AG09319 (cell line): Measurements from ENCODE around the gene MRPS7.

Source experiments
- DNase-seq: peaks from one replicate; pipeline ENCODE4 v3.0.0-alpha.2; 2010; ENCODE audit warnings: low read depth; ENCODE audit errors: extremely low read depth
- TF ChIP-seq, protein P1 (sequence below): IDR thresholded peaks from 2 replicates; pipeline ENCODE4 v1.5.1; 2011; ENCODE audit warnings: low read depth, mild to moderate bottlenecking, inconsistent platforms, low read length, moderate library complexity

Gene MRPS7

DNA sequence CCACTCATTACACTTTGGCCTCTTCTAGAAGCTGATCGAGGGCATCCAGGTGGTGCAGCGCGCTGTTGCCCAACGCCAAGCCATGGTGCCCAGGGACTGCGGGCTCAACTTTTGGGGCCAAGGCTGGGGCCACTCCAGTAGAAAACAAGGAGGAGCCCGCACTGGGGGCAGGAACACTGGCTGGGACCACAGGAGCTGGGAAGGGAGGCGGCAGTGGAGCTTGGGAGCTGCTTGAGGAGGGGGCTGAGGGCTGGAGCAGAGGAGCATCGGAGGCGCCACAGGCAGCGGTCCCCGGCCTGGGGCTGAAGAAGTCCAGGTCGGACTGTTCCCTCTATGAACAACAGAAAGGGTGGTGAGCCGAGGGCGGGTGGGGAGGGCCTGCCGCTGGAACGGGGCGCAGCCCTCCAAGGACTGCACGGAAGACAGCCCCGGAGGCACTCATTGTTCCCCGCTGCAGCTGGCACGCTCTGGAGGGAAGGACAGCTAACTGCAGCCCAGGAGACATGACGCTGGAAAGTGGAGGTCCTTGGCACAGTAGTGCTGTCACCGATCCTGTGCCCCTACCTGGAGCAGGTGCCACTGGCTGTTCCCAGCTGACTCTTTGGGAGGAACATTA lies 21.8 kb upstream of the MRPS7 start:
- no peak for DNase-seq
- TF ChIP-seq, protein P1, sequence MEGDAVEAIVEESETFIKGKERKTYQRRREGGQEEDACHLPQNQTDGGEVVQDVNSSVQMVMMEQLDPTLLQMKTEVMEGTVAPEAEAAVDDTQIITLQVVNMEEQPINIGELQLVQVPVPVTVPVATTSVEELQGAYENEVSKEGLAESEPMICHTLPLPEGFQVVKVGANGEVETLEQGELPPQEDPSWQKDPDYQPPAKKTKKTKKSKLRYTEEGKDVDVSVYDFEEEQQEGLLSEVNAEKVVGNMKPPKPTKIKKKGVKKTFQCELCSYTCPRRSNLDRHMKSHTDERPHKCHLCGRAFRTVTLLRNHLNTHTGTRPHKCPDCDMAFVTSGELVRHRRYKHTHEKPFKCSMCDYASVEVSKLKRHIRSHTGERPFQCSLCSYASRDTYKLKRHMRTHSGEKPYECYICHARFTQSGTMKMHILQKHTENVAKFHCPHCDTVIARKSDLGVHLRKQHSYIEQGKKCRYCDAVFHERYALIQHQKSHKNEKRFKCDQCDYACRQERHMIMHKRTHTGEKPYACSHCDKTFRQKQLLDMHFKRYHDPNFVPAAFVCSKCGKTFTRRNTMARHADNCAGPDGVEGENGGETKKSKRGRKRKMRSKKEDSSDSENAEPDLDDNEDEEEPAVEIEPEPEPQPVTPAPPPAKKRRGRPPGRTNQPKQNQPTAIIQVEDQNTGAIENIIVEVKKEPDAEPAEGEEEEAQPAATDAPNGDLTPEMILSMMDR = no peak

DNA sequence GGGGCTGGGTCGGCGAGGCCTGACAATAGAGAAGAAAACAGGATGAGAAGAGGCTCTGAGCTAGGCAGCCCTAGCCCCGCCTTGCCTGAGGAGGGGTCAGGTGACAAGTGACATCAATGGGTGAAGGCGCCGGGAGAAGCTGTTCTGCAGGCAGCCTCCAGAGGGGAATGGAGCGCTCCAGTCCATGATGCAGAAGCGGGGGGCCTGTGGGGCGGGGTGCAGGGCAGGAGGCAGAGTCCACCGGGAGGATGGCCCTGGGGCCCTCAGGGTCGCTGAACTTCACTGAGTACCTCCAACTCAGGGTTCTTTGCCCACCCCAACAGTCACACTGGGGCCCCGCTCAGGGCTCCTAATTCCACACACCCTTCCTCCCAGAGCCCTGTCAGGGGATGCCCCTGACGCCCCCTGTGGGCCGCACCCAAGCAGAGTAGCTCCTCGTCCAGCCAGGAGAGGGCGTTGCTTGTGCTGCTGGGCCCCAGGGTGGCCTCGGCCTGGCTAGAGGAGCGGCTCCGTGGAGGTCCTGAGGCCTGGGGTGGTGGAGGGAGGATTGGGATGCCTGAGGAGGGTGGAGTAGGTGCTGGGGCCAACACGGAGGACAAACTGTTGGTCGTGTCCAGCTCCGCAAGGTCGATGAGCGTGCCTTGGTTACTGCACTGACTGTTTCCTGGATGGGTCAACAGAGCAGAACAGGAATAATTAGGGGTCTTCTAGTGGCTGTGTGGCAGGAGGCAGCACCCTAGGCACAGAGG lies 21.1 kb upstream of the MRPS7 start:
- DNase-seq = no peak
- TF ChIP-seq, protein P1 = peak; percentile 61

DNA sequence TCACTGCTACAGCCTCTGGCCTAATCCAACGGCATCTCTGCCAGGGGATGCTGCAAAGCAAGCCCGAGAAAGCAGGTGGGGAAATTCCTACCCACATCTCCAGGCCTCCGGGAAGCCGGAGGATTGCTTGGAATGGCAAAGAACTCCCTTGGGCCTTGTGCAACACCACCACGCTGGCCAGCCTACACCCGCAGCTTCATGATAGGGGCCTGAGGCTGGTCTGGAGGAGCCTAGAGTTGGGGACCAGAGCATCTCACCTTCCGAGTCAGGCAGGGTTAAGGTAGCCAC lies 20.6 kb upstream of the MRPS7 start:
- TF ChIP-seq, protein P1 = no peak

DNA sequence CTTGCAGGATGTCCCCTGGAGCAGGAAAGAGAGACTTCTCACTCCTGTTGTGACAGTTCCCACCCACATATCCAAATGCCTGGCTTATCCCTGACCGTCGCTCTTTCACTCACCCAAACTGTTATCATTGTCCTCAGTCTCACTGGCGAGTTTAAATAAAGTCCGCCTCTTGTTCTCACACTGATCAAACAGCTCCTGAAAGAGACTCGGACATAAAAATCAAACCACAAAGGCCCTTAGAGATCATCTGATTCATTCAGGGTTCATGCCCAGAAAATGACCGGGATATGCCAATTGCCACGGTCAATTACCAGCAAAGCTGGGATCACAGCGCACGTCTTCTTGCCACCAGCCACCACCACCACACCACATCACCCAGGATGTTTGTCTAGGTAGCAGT lies 20.2 kb upstream of the MRPS7 start:
- DNase-seq = no peak
- TF ChIP-seq, protein P1 = no peak

More for the DNA sequence above, 20.6 kb upstream of the MRPS7 start:
- DNase-seq = no peak

DNA sequence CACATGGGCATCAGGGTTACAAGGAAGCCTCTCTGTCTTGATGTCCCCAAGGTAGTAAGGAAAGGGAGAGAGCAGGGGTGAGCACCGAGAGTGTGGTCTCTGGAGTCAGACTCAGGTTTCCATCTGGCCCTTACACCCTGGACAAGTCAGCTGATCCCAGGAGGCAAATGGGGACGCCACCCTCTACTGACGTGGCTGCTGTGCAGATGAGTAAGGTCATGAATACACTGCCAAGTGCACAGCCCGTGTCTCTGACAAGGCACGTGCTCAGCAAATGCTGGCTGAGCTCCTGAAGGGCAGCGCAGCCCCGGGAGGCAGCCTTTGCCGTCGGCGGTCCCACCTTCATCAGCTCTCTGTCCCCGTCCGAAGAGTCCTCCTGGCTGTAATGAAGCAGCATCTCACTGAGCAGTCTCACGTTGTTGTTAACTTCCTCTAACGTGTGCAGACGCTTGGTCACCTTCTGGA lies 19.7 kb upstream of the MRPS7 start:
- TF ChIP-seq, protein P1 = no peak
- no peak for DNase-seq

DNA sequence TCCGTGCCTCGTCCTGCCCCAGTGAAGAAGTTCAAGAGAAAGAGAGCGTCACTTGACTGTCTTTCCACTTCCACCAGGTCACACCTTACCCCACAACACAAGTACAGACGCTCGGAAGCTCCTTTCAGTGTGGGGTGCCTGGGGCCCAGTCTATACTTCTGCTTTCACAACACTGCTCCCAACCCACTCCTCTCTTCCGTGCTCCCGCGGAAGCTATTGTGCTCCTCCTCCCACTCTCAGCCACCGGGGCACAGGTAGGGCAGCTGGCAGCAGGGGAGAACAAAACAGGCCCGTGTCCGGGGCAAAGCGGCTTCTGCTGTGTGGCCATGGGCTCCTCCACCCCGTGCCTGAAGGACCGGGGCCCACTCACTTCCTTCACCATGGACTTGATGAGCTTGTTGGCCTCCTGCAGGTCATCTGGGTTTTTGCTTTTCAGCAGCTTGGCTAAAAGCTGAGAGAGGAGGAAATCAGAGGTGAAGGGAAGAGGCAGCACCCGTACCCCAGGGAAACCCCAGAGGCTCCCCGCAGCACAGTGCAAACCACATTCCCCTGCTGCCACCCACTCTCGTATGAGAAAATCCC lies 19.1 kb upstream of the MRPS7 start:
- no peak for DNase-seq
- TF ChIP-seq, protein P1 = no peak
